B cell (primary cell): ENCODE results near the gene ENOPH1. TPM values are rescaled to one million over a fixed set of nuclear protein-coding genes. Genes with fewer than 3 reads are reported as not detected.

Source experiments
- ATAC-seq: fragments of 200-7000 bp; cut with Tn5 transposase; one replicate; pipeline ENCODE4 v1.10.0; 2021; ENCODE audit warnings: low read depth, mild to moderate bottlenecking, moderate number of reproducible peaks, moderate library complexity
- CTCF ChIA-PET: fragments of 350-600 bp; sonication (Branson Sonifier 250); formaldehyde crosslinking; loops from one replicate; lab custom pipeline; 2021; ENCODE audit warnings: antibody characterized with exemption, inconsistent platforms; lab: Charles Lee
- POLR2A ChIA-PET: fragments of 350-600 bp; sonication (Branson Sonifier 250); formaldehyde crosslinking; loops from one replicate; lab custom pipeline; 2021; ENCODE audit warnings: antibody characterized with exemption; lab: Charles Lee
- DNase-seq: peaks from one replicate; pipeline ENCODE4 v3.0.0; 2013
- H2AFZ ChIP-seq: 2 replicates; pipeline ENCODE4 v1.6.1; 2012; ENCODE audit warnings: mild to moderate bottlenecking, low read depth, low read length; ENCODE audit not compliant: insufficient read depth, poor library complexity, severe bottlenecking
- H3K27ac ChIP-seq, 2 donors: 1 replicate in 1 of 2; 2 replicates in 1 of 2; pipeline ENCODE4 v1.5.1; 2012 to 2013; ENCODE audit warnings: low read length in 2 of 2, mild to moderate bottlenecking in 2 of 2, moderate library complexity in 1 of 2
- H3K27me3 ChIP-seq, 4 experiments: fragments of 200-600 bp in 1 of 4; sonication (generic) in 1 of 4; replicated peaks in 1 of 4; 1 replicate in 2 of 4; 2 replicates in 2 of 4; pipeline versions ENCODE4 v1.6.1 to v1.7.0; 2013 to 2016; ENCODE audit warnings: low read length in 3 of 4, mild to moderate bottlenecking in 2 of 4, mixed read lengths in 1 of 4, moderate library complexity in 1 of 4; ENCODE audit not compliant: insufficient read depth in 4 of 4, control insufficient read depth in 3 of 4; ENCODE audit errors: control extremely low read depth in 1 of 4
- H3K36me3 ChIP-seq, 2 experiments: replicated peaks in 1 of 2; 1 replicate in 1 of 2; 2 replicates in 1 of 2; pipeline versions ENCODE4 v1.6.1 to v1.7.1; 2013; ENCODE audit warnings: low read length in 1 of 2; ENCODE audit not compliant: insufficient read depth in 2 of 2, control insufficient read depth in 1 of 2; ENCODE audit errors: control extremely low read depth in 1 of 2, extremely low read depth in 1 of 2
- H3K4me1 ChIP-seq, 2 donors: fragments of 200-600 bp in 1 of 2; sonication (generic) in 1 of 2; 1 replicate in 1 of 2; 2 replicates in 1 of 2; pipeline versions ENCODE4 v1.5.1 to v1.6.1; 2013 to 2017; ENCODE audit warnings: low read length in 2 of 2; ENCODE audit not compliant: control insufficient read depth in 2 of 2, insufficient read depth in 2 of 2
- H3K4me2 ChIP-seq: replicated peaks from 2 replicates; pipeline ENCODE3; 2012; ENCODE audit warnings: mild to moderate bottlenecking, low read depth, low read length; ENCODE audit not compliant: poor library complexity, severe bottlenecking
- H3K4me3 ChIP-seq, 5 experiments: fragments of 200-600 bp in 1 of 5; sonication (generic) in 1 of 5; 1 replicate in 3 of 5; 2 replicates in 2 of 5; pipeline versions ENCODE4 v1.5.1 to v1.7.0; 2011 to 2016; ENCODE audit warnings: low read length in 4 of 5, mild to moderate bottlenecking in 4 of 5, low read depth in 2 of 5, control low read depth in 1 of 5, moderate library complexity in 1 of 5; ENCODE audit not compliant: insufficient read depth in 1 of 5; ENCODE audit errors: control extremely low read depth in 1 of 5, extremely low read depth in 1 of 5
- H3K79me2 ChIP-seq: fragments of 200-600 bp; sonication (generic); one replicate; pipeline ENCODE4 v1.6.0; 2016; ENCODE audit warnings: low read length; ENCODE audit not compliant: control insufficient read depth, insufficient read depth
- H3K9ac ChIP-seq: fragments of 200-600 bp; sonication (generic); 2 replicates; pipeline ENCODE4 v1.6.1; 2017; ENCODE audit warnings: mild to moderate bottlenecking, low read length, moderate library complexity
- H3K9me3 ChIP-seq, 3 donors: one replicate each; pipeline versions ENCODE4 v1.6.1 to v1.7.1; 2013; ENCODE audit warnings: low read length in 2 of 3; ENCODE audit not compliant: control insufficient read depth in 2 of 3, insufficient read depth in 1 of 3; ENCODE audit errors: control extremely low read depth in 1 of 3
- H4K20me1 ChIP-seq: 2 replicates; pipeline ENCODE4 v1.6.0; 2012; ENCODE audit warnings: mild to moderate bottlenecking, low read length; ENCODE audit not compliant: insufficient read depth, control insufficient read depth, poor library complexity, severe bottlenecking
- H3K27ac Mint-ChIP-seq: one replicate; pipeline ENCODE4 v1.8.0; 2021; ENCODE audit warnings: mixed read lengths
- H3K27me3 Mint-ChIP-seq: one replicate; pipeline ENCODE4 v1.8.0; 2021; ENCODE audit warnings: mixed read lengths
- H3K4me1 Mint-ChIP-seq: one replicate; pipeline ENCODE4 v1.8.0; 2021; ENCODE audit warnings: mixed read lengths
- H3K4me3 Mint-ChIP-seq: one replicate; pipeline ENCODE4 v1.8.0; 2021; ENCODE audit warnings: mixed read lengths
- H3K9me3 Mint-ChIP-seq: one replicate; pipeline ENCODE4 v1.8.0; 2022; ENCODE audit warnings: mixed read lengths; ENCODE audit not compliant: insufficient read depth
- CTCF ChIP-seq: fragments of 200-600 bp; IDR thresholded peaks from one replicate; pipeline ENCODE4 v1.8.0; 2022; ENCODE audit warnings: antibody characterized with exemption, mild to moderate bottlenecking
- EZH2 ChIP-seq: IDR thresholded peaks from 2 replicates; pipeline ENCODE4 v1.6.1; 2012; ENCODE audit warnings: borderline replicate concordance, low read depth, mild to moderate bottlenecking, moderate library complexity, low read length; ENCODE audit not compliant: insufficient read depth, poor library complexity, severe bottlenecking
- WGBS: methylation state at CpG from one replicate; pipeline ENCODE4 v1.1.5; 2013; ENCODE audit warnings: missing lambda C conversion rate; ENCODE audit not compliant: insufficient coverage; 5-methylcytosine and 5-hydroxymethylcytosine counted together
- intact Hi-C: fragments of 100-400 bp; cut with micrococcal nuclease; formaldehyde crosslinking; loops from one replicate; pipeline ENCODE4 v1.10.0; 2022
- polyA plus RNA-seq: library from polyadenylated mRNA; depleted of rRNA; stranded (reverse); fragments of >200 nt; gene quantifications from 2 replicates; pipeline ENCODE4 v1.2.3, GENCODE V29; 2012
- total RNA-seq, 2 donors: library from RNA; stranded (reverse); fragments of 120-200 nt in 1 of 2; gene quantifications; 1 replicate in 1 of 2; 2 replicates in 1 of 2; pipeline versions ENCODE4 v1.2.3 to v1.2.4, GENCODE V29; 2013 to 2022

The ENOPH1 gene
- total and polyA plus RNA-seq, 2 donors (not counting 1 experiment from before 2014, with no cell fraction given), result 10.9 to 20.2 TPM

- Histone ChIP-seq H3K4me1 (peaks cover 6 to 9% of the 10 kb centered on the region in 2 donors), H4K20me1 (peaks cover 23% of the 10 kb centered on the region), H3K4me3 (no peak overlapping the region), H3K9ac (no peak overlapping the region), H2AFZ (no peak overlapping the region), H3K36me3 (peaks cover 14 to 41% of the 10 kb centered on the region in 2 experiments), H3K9me3 (no peaks in the 10 kb centered on the region), H3K27ac (no peak overlapping the region), H3K4me2 (no peak overlapping the region), H3K27me3 (no peaks in the 10 kb centered on the region), H3K79me2 (peaks cover 11% of the 10 kb centered on the region)
- H3K4me1 Mint-ChIP-seq, result peaks cover 21% of the 10 kb centered on the region
- no peaks in the 10 kb centered on the region for H3K9me3 Mint-ChIP-seq
- CTCF ChIA-PET, result interaction anchor here (0.5 kb wide), 1 partner anchor 599 kb away, joined by 3 read pairs; no protein-coding TSS in a partner anchor
- intact Hi-C loops, result no loop called here
- POLR2A ChIA-PET, result no interaction called here
- TF ChIP-seq CTCF (no peak), EZH2 (no peak)
- 94% methylated on average over 9 of the region's 13 CpGs for WGBS
- H3K27me3 Mint-ChIP-seq, result peaks cover 3% of the 10 kb centered on the region
- peak overlapping the region; percentile 20 for H3K27ac Mint-ChIP-seq
- ATAC-seq (no peak), DNase-seq (no peak)
- no peak overlapping the region for H3K4me3 Mint-ChIP-seq
These were observed 8.4 kb upstream of the ENOPH1 start for GRCh38 chr4:82421796-82422560.

GRCh38 chr4:82422616-82423015 is 7.8 kb upstream of the ENOPH1 start:
- H3K4me3 Mint-ChIP-seq, result no peak overlapping the region
- DNase-seq (no peak), ATAC-seq (no peak)
- H3K4me1 Mint-ChIP-seq, result peaks cover 25% of the 10 kb centered on the region
- Histone ChIP-seq H3K36me3 (peaks cover 18 to 47% of the 10 kb centered on the region in 2 experiments), H3K27ac (no peak overlapping the region), H3K4me1 (peaks cover 12 to 15% of the 10 kb centered on the region in 2 donors), H3K27me3 (no peaks in the 10 kb centered on the region), H4K20me1 (peaks cover 30% of the 10 kb centered on the region), H3K9ac (no peak overlapping the region), H2AFZ (no peak overlapping the region), H3K4me3 (no peak overlapping the region), H3K9me3 (no peaks in the 10 kb centered on the region), H3K4me2 (no peak overlapping the region), H3K79me2 (peaks cover 17% of the 10 kb centered on the region)
- peaks cover 3% of the 10 kb centered on the region for H3K27me3 Mint-ChIP-seq
- POLR2A ChIA-PET, result no interaction called here
- no CpG with 5 or more reads among the region's 5 CpGs for WGBS
- no peak overlapping the region for H3K27ac Mint-ChIP-seq
- CTCF ChIA-PET, result interaction anchor here (0.5 kb wide), 1 partner anchor 600 kb away, joined by 3 read pairs; no protein-coding TSS in a partner anchor
- H3K9me3 Mint-ChIP-seq, result no peaks in the 10 kb centered on the region
- no peak for TF ChIP-seq EZH2
- no peak for TF ChIP-seq CTCF
- intact Hi-C loops, result no loop called here
